Breast epithelium (tissue), 3 donors: Measurements from ENCODE around the gene TMEM178B.

Source experiments
- POLR2A ChIP-seq: fragments of 450-650 bp; IDR thresholded peaks from one replicate; pipeline ENCODE4 v1.6.1; 2016; ENCODE audit warnings: antibody characterized with exemption, mild to moderate bottlenecking, moderate library complexity
- TF ChIP-seq, protein P1 (sequence below), 3 donors: fragments of 450-650 bp; IDR thresholded peaks; one replicate each; pipeline ENCODE4 v1.5.1; 2016 to 2017; ENCODE audit warnings: antibody characterized with exemption in 3 of 3, mild to moderate bottlenecking in 3 of 3, moderate library complexity in 3 of 3

DNA sequence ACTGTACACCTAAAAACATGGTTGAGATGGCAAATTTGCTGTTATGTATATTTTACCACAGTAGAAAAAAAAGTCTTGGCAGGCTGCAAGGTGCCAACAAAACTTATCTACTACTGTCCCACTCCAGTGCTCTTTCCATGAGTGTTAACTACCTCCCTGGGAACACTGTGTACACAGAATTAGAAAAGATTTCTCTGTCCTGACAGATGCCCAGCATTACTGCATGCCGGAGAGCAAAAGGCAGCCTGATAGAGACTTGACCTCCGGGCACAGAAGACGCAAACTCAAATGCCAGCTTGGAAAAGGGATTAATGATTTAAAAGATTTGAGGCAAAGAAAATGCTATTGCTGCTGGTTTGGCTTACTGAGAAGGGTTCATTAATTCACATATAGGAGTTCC, 228.8 kb downstream of the TMEM178B start:
- no peak for TF ChIP-seq POLR2A
- TF ChIP-seq, protein P1, sequence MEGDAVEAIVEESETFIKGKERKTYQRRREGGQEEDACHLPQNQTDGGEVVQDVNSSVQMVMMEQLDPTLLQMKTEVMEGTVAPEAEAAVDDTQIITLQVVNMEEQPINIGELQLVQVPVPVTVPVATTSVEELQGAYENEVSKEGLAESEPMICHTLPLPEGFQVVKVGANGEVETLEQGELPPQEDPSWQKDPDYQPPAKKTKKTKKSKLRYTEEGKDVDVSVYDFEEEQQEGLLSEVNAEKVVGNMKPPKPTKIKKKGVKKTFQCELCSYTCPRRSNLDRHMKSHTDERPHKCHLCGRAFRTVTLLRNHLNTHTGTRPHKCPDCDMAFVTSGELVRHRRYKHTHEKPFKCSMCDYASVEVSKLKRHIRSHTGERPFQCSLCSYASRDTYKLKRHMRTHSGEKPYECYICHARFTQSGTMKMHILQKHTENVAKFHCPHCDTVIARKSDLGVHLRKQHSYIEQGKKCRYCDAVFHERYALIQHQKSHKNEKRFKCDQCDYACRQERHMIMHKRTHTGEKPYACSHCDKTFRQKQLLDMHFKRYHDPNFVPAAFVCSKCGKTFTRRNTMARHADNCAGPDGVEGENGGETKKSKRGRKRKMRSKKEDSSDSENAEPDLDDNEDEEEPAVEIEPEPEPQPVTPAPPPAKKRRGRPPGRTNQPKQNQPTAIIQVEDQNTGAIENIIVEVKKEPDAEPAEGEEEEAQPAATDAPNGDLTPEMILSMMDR (IDR thresholded peaks at IDR 0.05): no peak
